Ishikawa (cell line): ENCODE data around the gene GALNT13.

Experiments
- CEBPB ChIP-seq: IDR thresholded peaks from 2 replicates; pipeline ENCODE4 v1.6.1; 2012
- CREB1 ChIP-seq: IDR thresholded peaks from 2 replicates; pipeline ENCODE4 v1.6.1; 2012; ENCODE audit warnings: low read depth
- EGR1 ChIP-seq: IDR thresholded peaks from 2 replicates; pipeline ENCODE4 v1.6.1; 2012
- EP300 ChIP-seq: IDR thresholded peaks from 2 replicates; pipeline ENCODE4 v1.6.1; 2012; ENCODE audit warnings: borderline replicate concordance
- FOXM1 ChIP-seq: IDR thresholded peaks from 2 replicates; pipeline ENCODE4 v1.6.1; 2012; ENCODE audit warnings: low read depth, borderline replicate concordance
- NFIC ChIP-seq: IDR thresholded peaks from 2 replicates; pipeline ENCODE4 v1.6.1; 2012
- RAD21 ChIP-seq: IDR thresholded peaks from 2 replicates; pipeline ENCODE4 v1.6.1; 2012; ENCODE audit warnings: low read depth
- TAF1 ChIP-seq: IDR thresholded peaks from 2 replicates; pipeline ENCODE4 v1.6.1; 2012; ENCODE audit warnings: low read depth, mild to moderate bottlenecking
- TCF12 ChIP-seq: IDR thresholded peaks from 2 replicates; pipeline ENCODE4 v1.6.1; 2012; ENCODE audit warnings: low read depth
- TEAD4 ChIP-seq: IDR thresholded peaks from 2 replicates; pipeline ENCODE4 v1.6.1; 2012
- YY1 ChIP-seq: IDR thresholded peaks from 2 replicates; pipeline ENCODE4 v1.6.1; 2012; ENCODE audit warnings: low read depth
- ZBTB7A ChIP-seq: IDR thresholded peaks from 2 replicates; pipeline ENCODE4 v1.6.1; 2012; ENCODE audit warnings: low read depth
- TF ChIP-seq, protein P1 (sequence below): IDR thresholded peaks from 2 replicates; pipeline ENCODE4 v1.6.1; 2012
- TF ChIP-seq, protein P2 (sequence below): IDR thresholded peaks from 2 replicates; pipeline ENCODE4 v1.6.1; 2012; ENCODE audit warnings: low read depth, mild to moderate bottlenecking
- TF ChIP-seq, protein P3 (sequence below): IDR thresholded peaks from 2 replicates; pipeline ENCODE4 v1.6.1; 2012

Gene GALNT13

DNA sequence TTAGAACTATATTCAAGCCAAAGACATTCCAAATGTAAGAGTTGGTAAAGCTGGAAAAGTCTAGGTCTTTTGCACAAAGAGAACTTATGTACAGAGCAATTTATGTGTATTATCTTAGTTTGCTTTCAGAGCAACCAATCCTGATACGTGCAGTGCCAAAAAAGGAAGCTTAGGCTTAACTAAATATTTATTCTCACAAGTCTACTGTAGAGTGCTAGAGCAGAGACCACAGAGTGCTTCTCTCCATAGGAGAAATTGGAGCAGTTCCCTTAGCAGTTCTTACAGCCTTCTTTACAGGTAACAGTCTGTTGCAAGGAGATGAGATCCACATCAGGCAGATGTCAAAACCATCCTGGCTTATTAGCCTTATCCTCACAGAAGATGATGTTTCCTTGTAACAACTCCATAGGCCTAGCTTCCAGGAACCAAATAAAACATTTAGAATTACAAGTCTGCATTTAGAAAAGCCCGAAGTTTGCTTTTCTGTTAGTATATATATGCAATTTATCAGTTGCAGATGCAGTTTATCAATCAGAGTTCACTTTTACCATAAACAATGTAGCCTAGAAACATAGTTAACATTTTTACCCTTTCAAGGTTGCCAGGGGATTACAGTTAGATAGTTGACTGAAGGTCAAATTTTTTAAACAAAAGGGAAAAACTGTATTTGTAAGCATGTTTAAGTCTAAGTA, 576.2 kb downstream of the GALNT13 start:
- TF ChIP-seq ZBTB7A (no peak), RAD21 (no peak), YY1 (no peak), FOXM1 (no peak), TCF12 (no peak), EGR1 (no peak), TEAD4 (no peak), TAF1 (no peak), EP300 (no peak), CEBPB (no peak), NFIC (no peak), CREB1 (no peak)
- TF ChIP-seq, protein P1, sequence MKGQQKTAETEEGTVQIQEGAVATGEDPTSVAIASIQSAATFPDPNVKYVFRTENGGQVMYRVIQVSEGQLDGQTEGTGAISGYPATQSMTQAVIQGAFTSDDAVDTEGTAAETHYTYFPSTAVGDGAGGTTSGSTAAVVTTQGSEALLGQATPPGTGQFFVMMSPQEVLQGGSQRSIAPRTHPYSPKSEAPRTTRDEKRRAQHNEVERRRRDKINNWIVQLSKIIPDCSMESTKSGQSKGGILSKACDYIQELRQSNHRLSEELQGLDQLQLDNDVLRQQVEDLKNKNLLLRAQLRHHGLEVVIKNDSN, result no peak
- TF ChIP-seq, protein P2, sequence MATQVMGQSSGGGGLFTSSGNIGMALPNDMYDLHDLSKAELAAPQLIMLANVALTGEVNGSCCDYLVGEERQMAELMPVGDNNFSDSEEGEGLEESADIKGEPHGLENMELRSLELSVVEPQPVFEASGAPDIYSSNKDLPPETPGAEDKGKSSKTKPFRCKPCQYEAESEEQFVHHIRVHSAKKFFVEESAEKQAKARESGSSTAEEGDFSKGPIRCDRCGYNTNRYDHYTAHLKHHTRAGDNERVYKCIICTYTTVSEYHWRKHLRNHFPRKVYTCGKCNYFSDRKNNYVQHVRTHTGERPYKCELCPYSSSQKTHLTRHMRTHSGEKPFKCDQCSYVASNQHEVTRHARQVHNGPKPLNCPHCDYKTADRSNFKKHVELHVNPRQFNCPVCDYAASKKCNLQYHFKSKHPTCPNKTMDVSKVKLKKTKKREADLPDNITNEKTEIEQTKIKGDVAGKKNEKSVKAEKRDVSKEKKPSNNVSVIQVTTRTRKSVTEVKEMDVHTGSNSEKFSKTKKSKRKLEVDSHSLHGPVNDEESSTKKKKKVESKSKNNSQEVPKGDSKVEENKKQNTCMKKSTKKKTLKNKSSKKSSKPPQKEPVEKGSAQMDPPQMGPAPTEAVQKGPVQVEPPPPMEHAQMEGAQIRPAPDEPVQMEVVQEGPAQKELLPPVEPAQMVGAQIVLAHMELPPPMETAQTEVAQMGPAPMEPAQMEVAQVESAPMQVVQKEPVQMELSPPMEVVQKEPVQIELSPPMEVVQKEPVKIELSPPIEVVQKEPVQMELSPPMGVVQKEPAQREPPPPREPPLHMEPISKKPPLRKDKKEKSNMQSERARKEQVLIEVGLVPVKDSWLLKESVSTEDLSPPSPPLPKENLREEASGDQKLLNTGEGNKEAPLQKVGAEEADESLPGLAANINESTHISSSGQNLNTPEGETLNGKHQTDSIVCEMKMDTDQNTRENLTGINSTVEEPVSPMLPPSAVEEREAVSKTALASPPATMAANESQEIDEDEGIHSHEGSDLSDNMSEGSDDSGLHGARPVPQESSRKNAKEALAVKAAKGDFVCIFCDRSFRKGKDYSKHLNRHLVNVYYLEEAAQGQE, result no peak
- TF ChIP-seq, protein P3, sequence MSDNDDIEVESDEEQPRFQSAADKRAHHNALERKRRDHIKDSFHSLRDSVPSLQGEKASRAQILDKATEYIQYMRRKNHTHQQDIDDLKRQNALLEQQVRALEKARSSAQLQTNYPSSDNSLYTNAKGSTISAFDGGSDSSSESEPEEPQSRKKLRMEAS, result no peak

DNA sequence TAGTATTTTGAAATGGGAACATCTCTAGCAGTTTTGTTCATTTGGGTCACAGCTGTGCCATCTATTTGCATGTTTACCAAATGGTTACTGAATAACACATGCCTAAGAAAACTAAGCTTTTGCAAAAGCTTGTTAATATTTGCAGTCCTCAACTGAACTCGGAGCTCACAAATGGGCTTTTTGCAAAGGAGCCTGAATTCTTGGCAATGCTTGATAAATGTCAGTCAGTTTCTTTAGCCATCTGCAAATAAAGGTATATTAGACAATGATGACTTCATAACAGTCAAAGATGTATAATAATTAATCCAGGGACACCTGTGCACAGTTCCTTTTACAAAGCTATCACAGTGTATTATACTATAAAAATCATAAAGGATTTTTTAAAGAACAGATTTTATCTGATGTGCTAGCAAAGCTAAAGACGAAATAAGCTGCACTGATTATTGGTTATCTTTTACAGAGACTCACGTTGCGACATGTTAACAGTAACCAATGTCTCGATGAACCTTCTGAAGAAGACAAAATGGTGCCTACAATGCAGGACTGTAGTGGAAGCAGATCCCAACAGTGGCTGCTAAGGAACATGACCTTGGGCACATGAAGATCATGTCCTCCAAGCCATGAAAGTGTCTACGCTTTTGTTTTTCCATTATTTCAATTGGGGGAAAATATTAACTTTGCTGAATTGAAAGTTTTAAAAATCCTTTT, 578.4 kb downstream of the GALNT13 start:
- TF ChIP-seq FOXM1 (no peak), NFIC (no peak), EGR1 (no peak), TEAD4 (no peak), YY1 (no peak), TCF12 (no peak), CEBPB (no peak), RAD21 (no peak), ZBTB7A (no peak)
- TF ChIP-seq, protein P2, result no peak
- TF ChIP-seq, protein P3, result no peak

DNA sequence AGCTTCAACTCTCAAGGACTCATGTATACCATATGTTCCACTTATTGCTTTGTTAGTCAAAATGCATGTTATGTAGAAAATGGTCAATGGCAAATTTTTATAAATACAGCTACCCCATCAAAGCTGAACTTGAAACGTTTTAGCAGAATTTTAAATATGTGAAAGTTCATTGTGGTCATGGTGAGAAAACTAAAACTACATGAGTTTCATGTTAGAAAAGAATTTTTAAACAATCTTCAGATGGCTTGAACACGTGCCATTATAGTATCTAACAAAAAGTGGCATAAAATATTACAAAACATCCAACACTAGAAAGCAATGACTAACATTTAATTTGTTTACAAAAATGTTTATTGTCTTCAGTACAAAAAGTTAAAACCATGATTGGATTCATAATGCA, 580.7 kb downstream of the GALNT13 start:
- TF ChIP-seq CEBPB (no peak), TAF1 (no peak), TEAD4 (no peak), NFIC (no peak), EGR1 (no peak), YY1 (no peak), TCF12 (no peak), RAD21 (no peak), CREB1 (no peak), EP300 (no peak), FOXM1 (no peak), ZBTB7A (no peak)
- TF ChIP-seq, protein P1, result no peak
- TF ChIP-seq, protein P3, result no peak
- TF ChIP-seq, protein P2, result no peak
